Skin epidermis (tissue), 12 donors: ENCODE measurements around the gene ME3.
"Not testable (repeated sequence)": the region's sequence is repeated elsewhere in the genome, so short reads cannot be mapped to it uniquely, and the experiment has no call there.

Experiments
- H3K27ac ChIP-seq, 21 experiments: fragments of 200-600 bp; sonication (generic) in 11 of 21; one replicate each; pipeline ENCODE4 v1.5.0; 2020; ENCODE audit warnings: mild to moderate bottlenecking in 3 of 21, inconsistent platforms in 2 of 21, moderate library complexity in 2 of 21
- H3K4me3 ChIP-seq, 7 experiments: fragments of 200-600 bp; sonication (generic) in 2 of 7; one replicate each; pipeline ENCODE4 v1.5.0; 2020; ENCODE audit warnings: inconsistent platforms in 2 of 7, mild to moderate bottlenecking in 2 of 7, moderate library complexity in 1 of 7

The ME3 gene

DNA sequence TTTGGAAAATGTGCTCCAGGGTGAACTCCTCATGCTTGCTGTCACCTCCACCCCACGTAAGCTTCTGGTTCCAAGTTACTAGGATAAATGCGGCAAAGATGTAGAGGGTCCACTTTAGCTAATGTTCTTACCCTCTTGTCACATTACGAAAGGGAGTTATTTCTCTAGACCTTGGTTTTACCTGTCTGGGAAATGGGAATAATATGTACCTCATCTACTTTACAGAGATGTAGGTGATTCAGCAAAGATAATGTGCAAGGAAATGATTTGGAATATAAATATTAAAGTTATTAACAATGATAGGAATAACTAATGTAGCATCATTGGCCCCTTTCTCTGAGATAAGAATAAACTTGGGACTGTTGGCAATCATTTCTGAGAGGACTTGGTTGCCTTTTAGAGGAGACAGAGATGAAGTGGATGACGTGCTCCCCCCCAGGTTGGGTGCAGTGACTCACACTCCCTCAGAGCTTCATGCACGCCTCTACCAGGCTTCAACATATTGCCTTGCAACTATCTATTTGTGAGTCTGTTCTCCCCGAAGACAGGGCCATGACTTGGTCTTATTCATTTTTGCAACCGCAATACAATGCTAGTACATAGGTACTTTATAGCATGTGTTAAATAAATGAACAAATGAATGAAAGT, 97.1 kb downstream of the ME3 start:
- Histone ChIP-seq H3K27ac (peak overlapping the region in 1 of 21 experiments; percentile 21), H3K4me3 (no peak overlapping the region)

DNA sequence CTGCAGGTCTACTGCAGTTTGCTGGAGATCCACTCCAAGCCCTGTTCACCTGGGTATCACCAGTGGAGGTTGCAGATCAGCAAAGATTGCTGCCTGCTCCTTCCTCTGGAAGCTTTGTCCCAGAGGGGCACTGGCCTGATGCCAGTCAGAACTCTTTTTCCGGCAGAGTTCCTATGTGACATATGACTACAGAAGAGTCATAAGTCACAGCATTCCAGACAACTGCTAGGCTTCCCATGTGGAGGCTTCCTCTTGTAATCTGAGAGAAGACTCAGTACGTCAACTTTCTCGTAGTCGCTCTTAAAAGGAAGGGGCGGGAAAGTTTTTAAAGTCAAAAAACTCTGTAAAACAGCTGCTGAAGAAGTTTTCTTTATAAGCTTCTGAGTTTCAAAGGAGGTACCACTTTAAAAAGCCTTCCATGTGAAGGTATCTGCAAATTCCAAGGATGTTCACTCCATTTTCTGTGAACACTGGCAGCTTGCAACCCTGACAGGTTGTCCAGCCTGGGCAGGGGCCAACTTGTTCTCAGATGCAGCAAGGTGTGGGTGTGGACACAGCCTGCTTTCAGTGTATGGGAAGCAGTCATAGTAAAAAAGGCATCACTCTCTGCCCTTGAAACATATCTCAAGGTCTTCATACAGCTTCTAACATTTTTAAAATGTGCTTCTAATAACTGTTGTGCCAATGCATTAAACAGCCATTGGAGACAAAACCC, 97.8 kb downstream of the ME3 start:
- Histone ChIP-seq H3K4me3 (no peak overlapping the region), H3K27ac (peak overlapping the region in 1 of 21 experiments; percentile 21)

DNA sequence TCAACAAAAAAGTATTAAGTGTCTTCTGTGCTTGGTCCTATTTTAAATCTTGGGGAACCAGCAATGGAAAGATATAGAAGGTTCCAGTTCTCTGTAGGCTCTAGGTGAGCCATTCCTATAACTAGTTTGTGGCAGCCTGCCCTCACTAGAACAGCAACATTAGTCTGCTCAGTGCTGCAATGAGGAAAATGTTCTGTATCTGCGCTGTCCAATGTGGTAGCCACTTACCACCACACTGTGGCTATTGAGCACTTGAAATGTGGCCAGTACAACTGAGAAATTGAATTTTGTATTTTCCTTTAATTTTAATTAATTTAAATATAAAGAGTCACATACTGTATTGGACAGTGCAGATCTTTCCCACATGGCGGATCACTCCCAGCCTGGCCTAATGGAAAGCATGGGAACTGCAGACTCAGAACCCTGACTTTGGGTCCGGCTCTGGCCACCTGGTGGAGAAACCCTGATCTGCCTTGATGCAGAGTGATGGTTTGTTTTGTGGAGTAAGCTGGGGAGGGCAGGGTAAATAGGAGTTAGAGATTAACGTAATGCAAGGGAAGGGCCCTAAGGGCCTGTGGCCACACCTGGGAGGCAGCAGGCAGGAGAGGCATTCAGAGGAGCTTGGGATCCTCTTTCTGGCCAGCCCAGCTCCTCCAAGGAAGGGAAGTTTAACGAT, 101.0 kb downstream of the ME3 start:
- Histone ChIP-seq H3K4me3 (no peak overlapping the region), H3K27ac (no peak overlapping the region)

DNA sequence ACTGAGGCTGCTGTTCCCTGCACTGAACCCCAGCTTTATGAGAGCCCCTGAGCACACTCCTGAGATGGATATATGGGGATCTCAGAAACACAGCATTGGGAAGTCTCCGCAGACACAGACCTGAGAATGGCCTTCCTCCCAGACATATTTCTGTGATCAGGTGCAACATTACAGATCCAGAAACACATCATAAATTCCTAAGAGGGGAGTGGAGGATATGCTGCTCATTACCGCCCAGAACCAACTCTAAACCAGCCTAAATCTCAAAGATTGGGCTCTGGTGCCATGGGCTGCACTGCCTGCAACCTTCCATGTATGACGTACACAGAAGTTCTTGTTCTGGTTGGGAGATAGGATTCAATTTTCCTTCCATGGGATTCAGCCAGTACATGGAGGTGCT, 102.0 kb downstream of the ME3 start:
- Histone ChIP-seq H3K4me3 (no peak overlapping the region), H3K27ac (no peak overlapping the region)

DNA sequence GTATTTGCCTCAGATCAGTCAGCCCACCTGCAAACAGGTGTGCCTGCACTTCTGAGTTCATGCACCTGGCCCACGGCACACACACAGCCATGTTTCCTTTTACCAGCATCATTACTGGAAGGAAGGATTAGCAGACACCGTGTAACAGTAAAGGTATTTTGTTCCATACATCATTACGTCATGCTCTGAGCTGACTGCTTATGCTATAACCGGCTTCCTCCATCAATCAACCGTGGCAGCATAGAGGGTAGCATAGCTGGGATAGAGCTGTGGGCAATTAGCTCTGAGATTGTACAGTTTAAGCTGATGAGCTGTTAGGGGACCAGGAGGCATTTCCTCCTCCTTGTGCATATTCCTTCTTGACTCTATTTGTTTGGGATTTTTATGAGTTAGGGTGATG, 102.4 kb downstream of the ME3 start:
- Histone ChIP-seq H3K4me3 (no peak overlapping the region), H3K27ac (no peak overlapping the region)

DNA sequence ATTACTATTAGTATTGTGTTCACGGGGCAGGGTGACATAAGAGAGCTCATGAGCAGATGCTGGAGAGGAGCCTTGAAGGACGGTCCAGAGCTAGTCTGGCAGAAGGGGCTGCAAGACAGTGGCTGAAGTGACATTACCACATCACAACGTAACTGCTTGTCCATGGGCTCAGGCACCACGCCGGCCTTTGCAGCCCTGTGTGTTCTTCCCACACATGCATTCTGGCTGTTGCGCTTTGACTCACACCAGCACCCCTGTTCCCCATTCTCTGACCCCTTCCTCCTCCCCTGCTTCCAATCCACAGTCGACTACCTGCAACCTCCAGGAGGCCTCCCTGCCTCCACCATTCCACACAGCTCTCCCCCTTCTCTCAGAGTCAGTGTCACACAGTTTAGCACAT, 103.3 kb downstream of the ME3 start:
- no peak overlapping the region for H3K4me3 ChIP-seq
- H3K27ac ChIP-seq, result no peak overlapping the region

DNA sequence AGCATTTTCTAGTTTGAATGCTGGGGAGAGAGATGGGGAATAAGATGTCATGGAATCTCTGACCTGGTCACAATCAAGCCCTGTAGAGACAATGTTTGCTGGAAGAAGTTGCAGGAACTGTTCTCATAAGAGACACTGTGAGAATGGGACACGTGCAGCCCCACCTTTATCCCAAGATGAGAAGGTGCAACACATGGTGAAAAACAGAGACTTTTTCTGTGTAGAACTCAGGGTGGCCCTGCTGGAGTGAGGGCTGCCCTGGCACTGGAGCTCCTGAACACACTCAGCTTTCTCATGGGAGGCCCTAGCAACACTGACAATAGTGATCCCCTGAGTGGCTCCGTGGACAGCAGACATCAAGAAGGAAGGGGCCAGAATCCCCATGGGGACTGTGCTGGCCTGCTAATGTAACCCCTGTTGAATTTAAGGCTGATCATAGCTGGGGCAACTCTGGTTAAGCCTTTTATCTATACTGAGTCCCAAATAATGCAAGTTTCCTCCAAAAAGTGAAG, 106.6 kb downstream of the ME3 start:
- Histone ChIP-seq H3K27ac (no peak overlapping the region), H3K4me3 (no peak overlapping the region)

DNA sequence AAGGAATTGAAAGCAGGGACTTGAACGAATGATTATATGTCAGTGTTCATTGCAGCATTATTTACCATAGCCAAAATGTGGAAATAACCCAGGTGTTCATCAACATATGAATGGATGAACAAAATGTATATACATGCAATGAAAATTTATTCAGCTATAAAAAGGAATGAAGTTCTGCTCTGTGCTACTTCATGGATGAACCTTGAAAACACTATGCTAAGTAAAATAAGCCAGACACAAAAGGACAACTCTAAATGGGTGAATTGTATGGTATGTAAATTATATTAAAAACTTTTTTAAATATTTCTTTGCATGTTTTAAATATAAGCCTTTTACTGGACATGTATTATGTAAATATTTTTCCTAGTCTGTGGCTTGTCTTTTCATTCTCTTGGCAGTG, 107.0 kb downstream of the ME3 start:
- Histone ChIP-seq H3K27ac (no peak overlapping the region), H3K4me3 (no peak overlapping the region)

DNA sequence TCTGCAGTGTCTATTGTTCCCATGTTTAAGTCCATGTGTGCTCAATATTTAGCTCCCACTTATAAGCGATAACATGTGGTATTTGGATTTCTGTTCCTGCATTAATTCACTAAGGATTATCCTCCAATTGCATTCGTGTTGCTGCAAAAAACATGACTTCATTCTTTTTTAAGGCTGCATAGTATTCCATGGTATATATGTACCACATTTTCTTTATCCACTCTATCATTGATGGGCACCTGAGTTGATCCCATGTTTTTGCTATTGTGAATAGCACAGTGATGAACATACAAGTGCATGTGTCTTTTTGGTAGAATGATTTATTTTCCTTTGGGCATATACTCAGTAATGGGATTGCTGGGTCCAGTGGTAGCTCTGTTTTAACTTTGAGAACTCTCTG, 109.6 kb downstream of the ME3 start:
- H3K4me3 ChIP-seq, H3K27ac ChIP-seq: not testable (repeated sequence)

DNA sequence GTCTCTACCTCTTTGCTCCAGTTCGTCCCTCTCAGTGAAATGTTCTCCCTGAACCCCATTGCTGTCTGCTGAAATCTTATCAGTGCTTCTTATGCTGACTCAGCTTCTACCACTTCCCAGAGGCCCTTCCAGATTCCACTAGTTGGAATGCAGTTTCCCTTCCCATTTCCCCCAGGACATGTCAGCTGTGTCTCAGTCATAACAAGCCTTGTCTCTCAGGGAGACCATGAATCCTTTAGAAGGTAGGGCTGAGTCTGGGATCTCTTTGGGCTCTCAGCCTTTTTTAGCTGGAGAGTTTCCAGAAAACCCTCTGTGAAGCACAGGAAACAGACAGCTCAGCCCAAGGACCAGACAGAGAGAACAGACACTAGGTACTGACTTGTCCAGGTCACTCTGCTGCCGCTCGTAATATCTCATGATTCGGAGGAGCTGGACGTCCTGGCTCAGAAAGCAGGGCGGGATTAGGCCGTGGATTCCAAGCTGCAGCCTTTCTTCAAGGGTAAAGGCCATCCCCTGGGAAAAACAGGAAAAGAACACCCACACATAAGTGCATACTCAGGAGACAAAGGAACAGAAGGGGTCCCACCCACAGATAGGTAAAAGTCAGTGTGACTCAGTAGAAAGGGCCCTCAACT, 113.0 kb downstream of the ME3 start:
- H3K27ac ChIP-seq, result peak overlapping the region in 18 of 21 experiments; percentile 5 to 84 (median 47)
- H3K4me3 ChIP-seq, result no peak overlapping the region

DNA sequence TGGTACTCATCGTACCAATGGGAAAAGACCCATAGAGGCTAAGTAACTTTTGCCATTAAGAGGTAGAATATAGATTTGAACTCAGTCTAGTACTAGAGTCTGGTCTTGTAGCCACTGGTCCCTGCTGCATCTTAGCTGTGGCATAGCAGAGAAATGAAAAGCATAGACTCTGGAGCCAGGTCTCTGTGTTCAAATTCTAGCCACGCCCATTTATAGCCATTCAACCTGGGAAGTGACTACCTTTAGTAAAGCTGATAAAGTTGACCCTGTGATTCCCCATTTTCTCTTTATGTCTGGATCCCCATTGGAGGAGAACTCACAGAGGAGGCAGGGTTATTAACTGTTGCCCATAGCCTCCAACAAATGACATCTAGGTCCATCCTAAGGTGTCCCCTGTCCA, 113.6 kb downstream of the ME3 start:
- H3K27ac ChIP-seq, result peak overlapping the region in 15 of 21 experiments; percentile 5 to 84 (median 57)
- H3K4me3 ChIP-seq, result no peak overlapping the region

DNA sequence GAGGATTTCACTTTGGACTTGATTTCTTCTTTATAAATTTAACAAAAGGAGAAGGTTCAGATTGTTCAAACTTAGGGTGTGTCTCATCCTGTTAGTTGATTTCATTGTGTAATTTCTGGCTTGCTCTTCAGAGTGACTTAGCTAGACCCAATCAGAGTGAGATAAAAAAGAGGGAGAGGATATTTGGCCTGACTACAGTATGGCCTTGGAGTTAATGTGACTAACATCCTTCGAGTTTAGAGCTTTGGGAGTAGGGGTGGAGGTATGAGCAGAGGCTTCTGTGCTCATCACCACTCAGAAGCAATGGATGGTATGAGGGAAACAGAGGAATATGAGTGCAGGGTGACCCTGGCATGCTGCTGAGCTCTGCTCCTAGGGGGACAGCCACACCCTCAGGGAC, 114.2 kb downstream of the ME3 start:
- Histone ChIP-seq H3K4me3 (no peak overlapping the region), H3K27ac (peak overlapping the region in 8 of 21 experiments; percentile 34 to 84 (median 64))

DNA sequence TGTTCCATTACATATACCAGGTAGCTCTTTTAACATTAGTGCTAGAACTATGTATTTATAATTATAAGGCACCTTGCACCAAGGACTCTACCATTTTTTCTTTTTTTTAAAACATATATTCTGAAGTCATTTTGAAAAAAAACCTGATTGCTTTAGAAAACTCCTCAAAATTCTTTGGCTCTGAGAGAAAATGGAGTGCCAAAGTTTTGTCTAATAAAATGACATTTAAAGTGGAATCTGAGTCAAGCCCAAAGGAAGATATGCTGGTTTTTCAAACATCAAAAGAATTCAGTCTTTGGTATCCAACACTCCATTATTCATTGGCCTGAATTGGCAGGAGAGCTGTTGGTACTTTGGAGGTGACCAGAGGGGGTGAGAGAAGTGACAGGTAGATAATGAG, 116.5 kb downstream of the ME3 start:
- H3K27ac ChIP-seq, result no peak overlapping the region

DNA sequence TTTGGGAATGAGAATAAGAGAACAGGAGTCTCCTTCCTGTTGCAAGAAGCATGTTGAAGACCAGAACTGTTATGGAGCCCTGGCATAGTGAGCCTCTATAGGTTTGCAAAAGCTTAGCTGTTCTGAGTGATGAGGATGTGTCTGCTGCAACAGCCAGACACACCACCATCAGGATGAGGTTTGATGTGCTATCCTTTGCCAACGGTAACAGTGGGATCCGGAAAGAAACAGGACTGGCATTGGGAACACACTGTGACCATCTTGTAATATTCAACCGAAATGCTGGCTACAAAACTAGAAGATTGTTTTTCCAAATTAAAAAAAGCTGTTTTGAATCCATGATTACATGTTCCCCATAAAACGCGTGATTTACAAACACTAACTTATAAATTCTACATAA, 117.0 kb downstream of the ME3 start:
- no peak overlapping the region for H3K27ac ChIP-seq

More for the DNA sequence above, 116.5 kb downstream of the ME3 start:
- H3K4me3 ChIP-seq, result no peak overlapping the region

DNA sequence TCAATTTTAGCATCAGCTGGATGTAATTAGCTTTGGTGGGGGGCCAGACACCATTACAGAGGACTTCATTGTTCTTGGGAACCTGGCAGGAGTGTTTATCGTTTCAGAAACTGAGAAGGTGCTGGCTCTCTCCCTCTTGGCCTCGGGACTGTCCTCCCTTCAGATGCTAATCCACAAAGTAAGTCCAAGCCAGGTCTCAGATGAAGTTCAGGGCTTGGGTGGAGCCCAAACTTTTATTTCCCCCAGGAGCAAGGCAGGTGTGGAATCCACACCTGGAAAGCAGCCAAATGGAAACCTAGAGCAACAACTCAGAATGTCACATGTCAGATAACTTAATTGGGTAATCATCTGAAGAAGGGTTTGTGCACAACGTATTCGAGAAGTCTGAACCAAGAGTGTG, 119.2 kb downstream of the ME3 start:
- H3K27ac ChIP-seq, result no peak overlapping the region
- no peak overlapping the region for H3K4me3 ChIP-seq

More for the DNA sequence above, 117.0 kb downstream of the ME3 start:
- H3K4me3 ChIP-seq, result no peak overlapping the region

DNA sequence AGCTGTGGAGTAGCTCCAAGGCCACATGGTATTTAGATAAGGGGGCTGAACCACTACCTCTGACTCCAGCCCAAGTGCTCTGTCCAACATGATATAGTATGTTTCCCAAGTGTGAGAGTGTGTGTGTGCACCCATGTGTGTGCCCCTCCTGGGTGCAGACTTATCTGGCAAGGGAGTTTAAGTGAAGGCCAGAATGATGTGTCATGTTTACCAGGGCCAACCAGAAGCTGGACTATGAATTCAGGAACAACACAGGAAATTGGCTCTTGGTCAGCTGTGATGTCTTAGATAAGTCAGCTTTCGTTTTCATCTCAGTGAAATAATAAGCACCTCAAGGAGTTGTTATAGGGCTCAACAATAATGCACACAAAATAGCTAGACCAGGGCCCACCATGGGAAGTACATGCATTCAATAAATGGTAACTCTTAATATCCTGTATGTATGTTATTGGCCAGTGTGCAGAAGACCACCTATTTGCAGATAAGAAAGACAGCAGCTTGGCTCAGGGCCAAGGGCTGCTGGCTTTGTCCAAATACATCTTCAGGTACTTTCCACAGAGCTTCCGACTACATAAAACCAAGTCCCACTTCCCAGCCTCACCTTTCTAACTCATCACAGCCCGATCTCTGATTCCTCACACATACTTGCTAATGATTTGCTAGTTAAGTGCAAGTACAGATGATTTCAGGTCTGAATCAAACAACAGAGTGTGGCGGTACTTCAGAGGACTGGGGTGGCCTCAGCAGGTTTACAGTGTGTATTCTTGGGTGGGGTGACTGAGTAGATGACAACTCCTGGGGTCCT, 120.9 kb downstream of the ME3 start:
- Histone ChIP-seq H3K4me3 (no peak overlapping the region), H3K27ac (peak overlapping the region in 5 of 21 experiments; percentile 7 to 68 (median 38))

DNA sequence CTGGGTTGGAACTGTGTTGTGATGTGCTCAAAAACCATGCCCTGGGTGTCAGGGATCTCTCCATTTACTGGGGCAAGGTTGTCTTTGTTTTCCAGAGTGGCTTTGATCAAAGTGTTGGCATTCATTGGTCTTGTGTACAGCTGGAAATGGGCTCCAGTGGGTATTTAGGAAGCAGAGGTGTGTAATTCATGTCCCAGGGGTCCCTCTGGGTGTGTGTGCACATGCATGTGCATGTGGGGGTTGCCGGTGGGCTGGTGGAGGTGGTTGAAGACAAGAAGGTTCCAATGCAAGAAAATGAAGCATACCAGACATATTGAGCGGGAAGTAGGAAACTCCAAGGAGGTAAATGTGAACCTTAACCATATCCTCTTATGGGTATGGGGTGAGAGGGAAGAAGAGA, 121.7 kb downstream of the ME3 start:
- H3K27ac ChIP-seq, result peak overlapping the region in 3 of 21 experiments; percentile 7 to 63 (median 46)
- H3K4me3 ChIP-seq, result no peak overlapping the region

DNA sequence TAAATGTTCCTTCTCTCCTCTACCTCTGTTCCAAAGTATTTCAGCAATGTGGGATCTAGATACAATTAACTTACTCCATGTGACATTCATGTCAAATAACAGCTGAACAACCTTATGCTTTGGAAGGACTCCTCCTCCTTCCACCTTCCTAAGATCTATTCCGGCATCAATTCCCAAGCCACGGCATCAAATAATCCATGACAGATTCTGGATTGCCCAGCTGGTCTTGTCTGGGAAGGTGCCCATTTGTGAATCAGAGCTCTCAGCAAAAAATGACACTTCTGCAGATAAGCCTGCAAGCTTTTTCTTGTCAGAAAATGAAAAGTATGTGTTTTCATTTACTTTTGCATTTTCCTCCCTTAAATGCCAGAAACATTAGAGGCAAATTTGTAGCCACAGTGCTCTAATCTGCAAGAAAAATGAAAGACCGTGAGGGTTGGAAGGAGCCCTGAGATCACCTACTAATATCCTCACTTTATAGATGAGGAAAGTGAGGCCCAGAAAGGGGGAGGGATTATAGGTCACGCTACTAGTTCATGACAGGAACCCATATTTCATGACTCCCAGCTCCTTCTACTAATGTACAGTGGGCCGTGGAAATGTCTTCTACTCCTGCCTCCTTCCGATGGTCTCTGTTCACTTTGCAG, 124.0 kb downstream of the ME3 start:
- peak overlapping the region in 13 of 21 experiments; percentile 15 to 78 (median 39) for H3K27ac ChIP-seq
- no peak overlapping the region for H3K4me3 ChIP-seq

DNA sequence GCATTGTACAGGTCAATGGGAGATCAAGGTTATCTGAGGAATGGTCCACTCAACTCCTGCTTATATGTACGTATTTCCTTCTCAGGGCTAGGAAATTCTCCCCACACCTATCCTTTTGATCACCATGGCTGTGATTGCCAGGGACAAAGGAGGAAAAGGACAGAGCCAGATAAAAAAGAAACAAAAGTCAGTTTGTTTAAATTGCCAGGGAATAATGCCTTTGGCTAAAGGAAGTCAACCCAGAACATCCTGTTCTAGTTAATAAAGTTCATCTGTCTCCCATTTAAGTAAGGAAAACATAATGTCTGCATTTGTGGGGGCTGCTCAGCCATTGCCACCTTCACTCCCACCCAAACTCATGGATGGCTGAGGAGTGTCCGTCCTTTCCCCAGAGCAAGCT, 124.7 kb downstream of the ME3 start:
- Histone ChIP-seq H3K4me3 (no peak overlapping the region), H3K27ac (peak overlapping the region in 11 of 21 experiments; percentile 15 to 78 (median 43))
